ENCODE measurements around the gene FHDC1. TPM values are rescaled to one million over a fixed set of nuclear protein-coding genes. Genes with fewer than 3 reads are reported as not detected.

The FHDC1 gene
- polyA plus RNA-seq, 3 donors: 0.21 TPM; not detected in 2

- H3K27ac ChIP-seq (ENCODE audit: low read depth in 1 of 2, low read length in 2 of 2): no peak overlapping the region
- no peaks in the 10 kb centered on the region for H3K27me3 Mint-ChIP-seq (ENCODE audit: low read depth in 3 of 3)
- no peak overlapping the region for H3K4me3 Mint-ChIP-seq
- intact Hi-C loops (cut with micrococcal nuclease): no loop called here
- no peaks in the 10 kb centered on the region for H3K79me2 ChIP-seq (ENCODE audit: insufficient read depth, low read length)
- H3K27ac Mint-ChIP-seq: no peak overlapping the region
- no peaks in the 10 kb centered on the region for H3K27me3 ChIP-seq (ENCODE audit: control insufficient read depth in 2 of 2, insufficient read depth in 2 of 2, low read length in 2 of 2)
- peaks cover 17 to 23% of the 10 kb centered on the region in 2 donors for H3K9me3 ChIP-seq (replicated peaks in 1 of 2; ENCODE audit: control insufficient read depth in 1 of 2, insufficient read depth in 1 of 2, low read length in 2 of 2)
- H3K36me3 ChIP-seq (replicated peaks in 1 of 2; ENCODE audit: control insufficient read depth in 1 of 2, insufficient read depth in 2 of 2, low read length in 2 of 2): peaks cover 0 to 6% of the 10 kb centered on the region in 2 donors
- H3K4me1 Mint-ChIP-seq: peaks cover 2% of the 10 kb centered on the region
- DNase-seq: no peak
- WGBS (ENCODE audit: insufficient coverage): no CpG with 5 or more reads among the region's 1 CpG
- peaks cover 11 to 44% (median 30%) of the 10 kb centered on the region in 7 donors for H3K9me3 Mint-ChIP-seq
- no peak overlapping the region for H3K4me2 ChIP-seq (replicated peaks; ENCODE audit: extremely low read depth, low read length, poor library complexity, severe bottlenecking)
- no peak overlapping the region for H2AFZ ChIP-seq (ENCODE audit: insufficient read depth, low read depth, low read length, poor library complexity, severe bottlenecking)
- H3K36me3 Mint-ChIP-seq: peaks cover 6 to 14% of the 10 kb centered on the region in 2 donors
- H4K20me1 ChIP-seq (ENCODE audit: insufficient read depth, low read length): no peaks in the 10 kb centered on the region
- H3K9ac ChIP-seq (ENCODE audit: insufficient read depth, low read length, poor library complexity, severe bottlenecking): no peak overlapping the region
- TF ChIP-seq, protein P1, sequence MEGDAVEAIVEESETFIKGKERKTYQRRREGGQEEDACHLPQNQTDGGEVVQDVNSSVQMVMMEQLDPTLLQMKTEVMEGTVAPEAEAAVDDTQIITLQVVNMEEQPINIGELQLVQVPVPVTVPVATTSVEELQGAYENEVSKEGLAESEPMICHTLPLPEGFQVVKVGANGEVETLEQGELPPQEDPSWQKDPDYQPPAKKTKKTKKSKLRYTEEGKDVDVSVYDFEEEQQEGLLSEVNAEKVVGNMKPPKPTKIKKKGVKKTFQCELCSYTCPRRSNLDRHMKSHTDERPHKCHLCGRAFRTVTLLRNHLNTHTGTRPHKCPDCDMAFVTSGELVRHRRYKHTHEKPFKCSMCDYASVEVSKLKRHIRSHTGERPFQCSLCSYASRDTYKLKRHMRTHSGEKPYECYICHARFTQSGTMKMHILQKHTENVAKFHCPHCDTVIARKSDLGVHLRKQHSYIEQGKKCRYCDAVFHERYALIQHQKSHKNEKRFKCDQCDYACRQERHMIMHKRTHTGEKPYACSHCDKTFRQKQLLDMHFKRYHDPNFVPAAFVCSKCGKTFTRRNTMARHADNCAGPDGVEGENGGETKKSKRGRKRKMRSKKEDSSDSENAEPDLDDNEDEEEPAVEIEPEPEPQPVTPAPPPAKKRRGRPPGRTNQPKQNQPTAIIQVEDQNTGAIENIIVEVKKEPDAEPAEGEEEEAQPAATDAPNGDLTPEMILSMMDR (IDR thresholded peaks at IDR 0.05): no peak
- H3K4me3 ChIP-seq (replicated peaks in 1 of 3; ENCODE audit: low read depth in 2 of 3, low read length in 3 of 3): no peak overlapping the region
- no peaks in the 10 kb centered on the region for H3K4me1 ChIP-seq (ENCODE audit: control insufficient read depth in 1 of 2, insufficient read depth in 2 of 2, low read length in 2 of 2)
These were observed 15.4 kb upstream of the FHDC1 start for GRCh38 chr4:152920768-152921167.

GRCh38 chr4:152921284-152921683 is 14.8 kb upstream of the FHDC1 start:
- Histone ChIP-seq H3K4me1 (ENCODE audit: control insufficient read depth in 1 of 2, insufficient read depth in 2 of 2, low read length in 2 of 2) (no peaks in the 10 kb centered on the region), H3K4me3 (replicated peaks in 1 of 3; ENCODE audit: low read depth in 2 of 3, low read length in 3 of 3) (no peak overlapping the region), H3K9ac (ENCODE audit: insufficient read depth, low read length, poor library complexity, severe bottlenecking) (no peak overlapping the region), H3K4me2 (replicated peaks; ENCODE audit: extremely low read depth, low read length, poor library complexity, severe bottlenecking) (no peak overlapping the region), H3K27me3 (ENCODE audit: control insufficient read depth in 2 of 2, insufficient read depth in 2 of 2, low read length in 2 of 2) (no peaks in the 10 kb centered on the region), H3K79me2 (ENCODE audit: insufficient read depth, low read length) (no peaks in the 10 kb centered on the region), H3K36me3 (replicated peaks in 1 of 2; ENCODE audit: control insufficient read depth in 1 of 2, insufficient read depth in 2 of 2, low read length in 2 of 2) (peaks cover 0 to 6% of the 10 kb centered on the region in 2 donors), H3K9me3 (replicated peaks in 1 of 2; ENCODE audit: control insufficient read depth in 1 of 2, insufficient read depth in 1 of 2, low read length in 2 of 2) (peaks cover 17 to 23% of the 10 kb centered on the region in 2 donors), H2AFZ (ENCODE audit: insufficient read depth, low read depth, low read length, poor library complexity, severe bottlenecking) (no peak overlapping the region), H3K27ac (ENCODE audit: low read depth in 1 of 2, low read length in 2 of 2) (no peak overlapping the region), H4K20me1 (ENCODE audit: insufficient read depth, low read length) (no peaks in the 10 kb centered on the region)
- TF ChIP-seq, protein P1 (IDR thresholded peaks at IDR 0.05): no peak
- Mint-ChIP-seq H3K9me3 (peaks cover 11 to 44% (median 30%) of the 10 kb centered on the region in 7 donors), H3K27me3 (ENCODE audit: low read depth in 3 of 3) (no peaks in the 10 kb centered on the region), H3K36me3 (peaks cover 6 to 14% of the 10 kb centered on the region in 2 donors), H3K4me3 (no peak overlapping the region), H3K4me1 (peaks cover 6% of the 10 kb centered on the region), H3K27ac (no peak overlapping the region)
- intact Hi-C loops (cut with micrococcal nuclease): no loop called here
- no peak for DNase-seq
